Activated CD8-positive, alpha-beta memory T cell treated with anti-CD3 and anti-CD28 coated beads, Interleukin-2, amount 50 U/mL, for 4 hours (primary cell): ENCODE measurements around the gene HSPH1.
A peak's percentile ranks its signal among the peaks of the same experiment; 100 is the strongest.
"Not testable (repeated sequence)": the region's sequence is repeated elsewhere in the genome, so short reads cannot be mapped to it uniquely, and the experiment has no call there.

Experiments used
- DNase-seq: peaks from one replicate; pipeline ENCODE4 v3.0.0-alpha.2; 2020

Gene HSPH1

GRCh38 chr13:31161557-31162150 is at the start of gene HSPH1:
Gene HSPH1, minus strand, starts transcription at chr13:31161904. Its CDS starts 322 bp downstream, at chr13:31161582.
- DNase-seq = peak; percentile 98

GRCh38 chr13:31209841-31210210 is 48.1 kb upstream of the HSPH1 start:
- no peak for DNase-seq

GRCh38 chr13:31209172-31209840 is 47.6 kb upstream of the HSPH1 start:
- DNase-seq = no peak

- DNase-seq = no peak
These were observed 46.9 kb upstream of the HSPH1 start for GRCh38 chr13:31208559-31209122.

GRCh38 chr13:31207661-31208552 is 46.2 kb upstream of the HSPH1 start:
- no peak for DNase-seq

GRCh38 chr13:31204592-31204991 is 42.9 kb upstream of the HSPH1 start:
- no peak for DNase-seq

- DNase-seq = no peak
These were observed 39.8 kb upstream of the HSPH1 start for GRCh38 chr13:31201341-31202031.

GRCh38 chr13:31200637-31200971 is 38.9 kb upstream of the HSPH1 start:
- DNase-seq = peak; percentile 44

- DNase-seq = peak; percentile 82
These were observed 38.3 kb upstream of the HSPH1 start, which contains the start of gene B3GLCT for GRCh38 chr13:31199849-31200636. Gene B3GLCT, plus strand, starts transcription at chr13:31199975. Its CDS starts 110 bp downstream, at chr13:31200085.

GRCh38 chr13:31199527-31199848 is 37.8 kb upstream of the HSPH1 start:
- DNase-seq = no peak

GRCh38 chr13:31198519-31198918 is 36.8 kb upstream of the HSPH1 start:
- no peak for DNase-seq

GRCh38 chr13:31196992-31197391 is 35.3 kb upstream of the HSPH1 start:
- DNase-seq = no peak

- DNase-seq = no peak
These were observed 33.9 kb upstream of the HSPH1 start for GRCh38 chr13:31195616-31196015.

GRCh38 chr13:31192306-31192705 is 30.6 kb upstream of the HSPH1 start:
- DNase-seq = no peak

- DNase-seq = no peak
These were observed 30.0 kb upstream of the HSPH1 start for GRCh38 chr13:31191748-31192147.

GRCh38 chr13:31184981-31185645 is 23.4 kb upstream of the HSPH1 start:
- DNase-seq = no peak

- no peak for DNase-seq
These were observed 22.7 kb upstream of the HSPH1 start for GRCh38 chr13:31184451-31184850.

- DNase-seq = no peak
These were observed 21.3 kb upstream of the HSPH1 start for GRCh38 chr13:31182987-31183386.

- DNase-seq = no peak
These were observed 18.1 kb upstream of the HSPH1 start for GRCh38 chr13:31179754-31180153.

GRCh38 chr13:31179241-31179640 is 17.5 kb upstream of the HSPH1 start:
- no peak for DNase-seq

GRCh38 chr13:31177813-31178495 is 16.2 kb upstream of the HSPH1 start:
- not testable (repeated sequence) for DNase-seq
